ENCODE results near the gene OR1J2.

DNA sequence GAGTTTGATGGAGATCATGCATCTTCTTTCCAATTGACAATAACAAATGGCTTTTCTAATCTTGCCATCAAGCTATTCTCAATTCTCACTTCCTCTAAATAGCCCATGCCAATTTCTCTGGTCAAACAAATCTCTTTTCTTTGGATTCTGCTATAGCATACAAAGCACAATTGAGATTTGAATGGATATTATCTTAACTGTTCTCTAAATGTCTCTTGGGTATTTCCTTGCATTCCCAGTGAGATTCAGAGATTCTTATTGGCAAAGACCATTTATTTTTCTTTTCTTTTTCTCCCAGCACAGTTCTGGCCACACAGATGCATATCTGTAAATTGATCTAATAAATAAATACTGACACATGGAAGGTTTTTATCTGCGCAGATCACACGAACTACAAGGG lies 42.2 kb downstream of the OR1J2 start, which contains the start of gene OR1N2:
- TF ChIP-seq, protein P1, sequence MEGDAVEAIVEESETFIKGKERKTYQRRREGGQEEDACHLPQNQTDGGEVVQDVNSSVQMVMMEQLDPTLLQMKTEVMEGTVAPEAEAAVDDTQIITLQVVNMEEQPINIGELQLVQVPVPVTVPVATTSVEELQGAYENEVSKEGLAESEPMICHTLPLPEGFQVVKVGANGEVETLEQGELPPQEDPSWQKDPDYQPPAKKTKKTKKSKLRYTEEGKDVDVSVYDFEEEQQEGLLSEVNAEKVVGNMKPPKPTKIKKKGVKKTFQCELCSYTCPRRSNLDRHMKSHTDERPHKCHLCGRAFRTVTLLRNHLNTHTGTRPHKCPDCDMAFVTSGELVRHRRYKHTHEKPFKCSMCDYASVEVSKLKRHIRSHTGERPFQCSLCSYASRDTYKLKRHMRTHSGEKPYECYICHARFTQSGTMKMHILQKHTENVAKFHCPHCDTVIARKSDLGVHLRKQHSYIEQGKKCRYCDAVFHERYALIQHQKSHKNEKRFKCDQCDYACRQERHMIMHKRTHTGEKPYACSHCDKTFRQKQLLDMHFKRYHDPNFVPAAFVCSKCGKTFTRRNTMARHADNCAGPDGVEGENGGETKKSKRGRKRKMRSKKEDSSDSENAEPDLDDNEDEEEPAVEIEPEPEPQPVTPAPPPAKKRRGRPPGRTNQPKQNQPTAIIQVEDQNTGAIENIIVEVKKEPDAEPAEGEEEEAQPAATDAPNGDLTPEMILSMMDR (IDR thresholded peaks at IDR 0.05) = no peak
- no peak for TF ChIP-seq POLR2A (IDR thresholded peaks at IDR 0.05)

All from vagina (tissue), 2 donors.